Upper lobe of left lung (tissue), 6 donors: ENCODE measurements around the gene GALNT2. TPM values are rescaled to one million over a fixed set of nuclear protein-coding genes. Genes with fewer than 3 reads are reported as not detected.

Experiments
- ATAC-seq, 2 donors: fragments of 200-7000 bp; cut with Tn5 transposase; one replicate each; pipeline ENCODE4 v1.9.1; 2022; ENCODE audit warnings: mild to moderate bottlenecking in 2 of 2, moderate library complexity in 2 of 2; ENCODE audit not compliant: low FRiP score in 2 of 2
- DNase-seq, 2 donors: peaks; one replicate each; pipeline ENCODE4 v3.0.0-alpha.2; 2019 to 2020
- H3K27ac ChIP-seq, 4 donors: fragments of 200-600 bp; sonication (generic); one replicate each; pipeline ENCODE4 v1.5.1; 2016 to 2019
- H3K27me3 ChIP-seq, 4 donors: fragments of 200-600 bp; sonication (generic); one replicate each; pipeline ENCODE4 v1.5.1; 2017 to 2019
- H3K36me3 ChIP-seq, 4 donors: fragments of 200-600 bp; sonication (generic); one replicate each; pipeline ENCODE4 v1.5.1; 2016 to 2019
- H3K4me1 ChIP-seq, 4 donors: fragments of 200-600 bp; sonication (generic); one replicate each; pipeline ENCODE4 v1.5.1; 2018 to 2019
- H3K4me3 ChIP-seq, 4 donors: fragments of 200-600 bp; sonication (generic); one replicate each; pipeline ENCODE4 v1.5.1; 2017 to 2019; ENCODE audit warnings: mild to moderate bottlenecking in 2 of 4, moderate library complexity in 1 of 4
- H3K9me3 ChIP-seq, 4 donors: fragments of 200-600 bp; sonication (generic); one replicate each; pipeline ENCODE4 v1.5.1; 2018 to 2019
- EP300 ChIP-seq, 4 donors: sonication (generic); formaldehyde crosslinking; IDR thresholded peaks; one replicate each; pipeline ENCODE4 v1.5.1; 2017; ENCODE audit warnings: antibody characterized with exemption in 4 of 4, control low read depth in 2 of 4
- POLR2A ChIP-seq, 4 donors: fragments of 450-650 bp; IDR thresholded peaks; one replicate each; pipeline ENCODE4 v1.5.1; 2016 to 2017; ENCODE audit warnings: antibody characterized with exemption in 4 of 4, mild to moderate bottlenecking in 2 of 4
- POLR2AphosphoS5 ChIP-seq, 2 donors: sonication (generic); formaldehyde crosslinking; IDR thresholded peaks; one replicate each; pipeline ENCODE4 v1.5.1; 2017; ENCODE audit warnings: antibody characterized with exemption in 2 of 2
- WGBS, 2 donors: methylation state at CpG; one replicate each; pipeline ENCODE4 v1.1.5; 2017 to 2018; 5-methylcytosine and 5-hydroxymethylcytosine counted together
- total RNA-seq, 6 donors: library from RNA; depleted of rRNA in 4 of 6; stranded (reverse); fragments of >200 nt in 4 of 6; gene quantifications; one replicate each; pipeline versions ENCODE4 v1.1.0 to v1.2.1, GENCODE V29; 2016 to 2021
- TF ChIP-seq, protein P1 (sequence below), 6 experiments: fragments of 450-650 bp in 4 of 6; fragments of 200-600 bp in 2 of 6; sonication (generic) in 2 of 6; IDR thresholded peaks; one replicate each; pipeline ENCODE4 v1.5.1; 2016 to 2019; ENCODE audit warnings: antibody characterized with exemption in 6 of 6
- donor health status: DM: no; HTN: no; CAD: no; lungs with moderate emphysema.
- donor health status: DM: no; HTN: yes; CAD: no; lungs with severe emphysema.

The GALNT2 gene
- total RNA-seq, 6 donors from 2014 or later = 51.3 to 62.3 (median 56.2) TPM

DNA sequence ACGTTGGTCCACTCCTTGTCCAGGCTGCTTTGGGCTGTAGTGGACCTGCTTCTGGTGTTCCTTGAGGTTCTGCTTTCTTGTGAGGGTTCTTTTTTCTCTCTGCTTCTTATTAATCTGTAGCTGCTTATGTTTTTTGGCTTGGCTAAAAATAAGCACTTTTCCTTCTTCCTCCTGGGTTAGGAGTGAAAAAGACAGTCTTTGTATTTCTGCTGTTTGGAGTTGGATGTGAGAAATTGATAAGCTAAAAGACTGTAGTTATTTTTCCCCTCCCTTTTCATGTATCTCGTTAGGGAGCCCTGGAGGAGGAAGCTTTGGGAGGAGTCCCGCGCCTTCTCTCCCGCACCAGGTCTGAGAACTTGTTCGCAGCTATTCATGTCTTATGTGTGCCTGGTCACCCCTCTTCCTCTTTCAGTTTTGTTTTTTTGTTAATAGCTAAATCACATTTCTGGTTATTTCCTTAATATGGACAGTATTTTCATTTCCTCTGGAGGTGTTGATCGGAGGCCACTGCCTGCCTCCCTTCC is 79.0 kb downstream of the GALNT2 start:
- no peaks in the 10 kb centered on the region for H3K27me3 ChIP-seq
- TF ChIP-seq, protein P1, sequence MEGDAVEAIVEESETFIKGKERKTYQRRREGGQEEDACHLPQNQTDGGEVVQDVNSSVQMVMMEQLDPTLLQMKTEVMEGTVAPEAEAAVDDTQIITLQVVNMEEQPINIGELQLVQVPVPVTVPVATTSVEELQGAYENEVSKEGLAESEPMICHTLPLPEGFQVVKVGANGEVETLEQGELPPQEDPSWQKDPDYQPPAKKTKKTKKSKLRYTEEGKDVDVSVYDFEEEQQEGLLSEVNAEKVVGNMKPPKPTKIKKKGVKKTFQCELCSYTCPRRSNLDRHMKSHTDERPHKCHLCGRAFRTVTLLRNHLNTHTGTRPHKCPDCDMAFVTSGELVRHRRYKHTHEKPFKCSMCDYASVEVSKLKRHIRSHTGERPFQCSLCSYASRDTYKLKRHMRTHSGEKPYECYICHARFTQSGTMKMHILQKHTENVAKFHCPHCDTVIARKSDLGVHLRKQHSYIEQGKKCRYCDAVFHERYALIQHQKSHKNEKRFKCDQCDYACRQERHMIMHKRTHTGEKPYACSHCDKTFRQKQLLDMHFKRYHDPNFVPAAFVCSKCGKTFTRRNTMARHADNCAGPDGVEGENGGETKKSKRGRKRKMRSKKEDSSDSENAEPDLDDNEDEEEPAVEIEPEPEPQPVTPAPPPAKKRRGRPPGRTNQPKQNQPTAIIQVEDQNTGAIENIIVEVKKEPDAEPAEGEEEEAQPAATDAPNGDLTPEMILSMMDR (IDR thresholded peaks at IDR 0.05) = no peak
- peak in 1 of 4 donors; percentile 34 for TF ChIP-seq POLR2A (IDR thresholded peaks at IDR 0.05)
- TF ChIP-seq EP300 (IDR thresholded peaks at IDR 0.05) = no peak
- no peak for TF ChIP-seq POLR2AphosphoS5 (IDR thresholded peaks at IDR 0.05)
- 55 to 64% methylated on average over 7 of the region's 7 CpGs for WGBS, 2 donors
- no peaks in the 10 kb centered on the region for H3K36me3 ChIP-seq
- DNase-seq = peak in 1 of 2 donors; percentile 48
- H3K9me3 ChIP-seq = no peaks in the 10 kb centered on the region
- ATAC-seq = peak in 1 of 2 donors; percentile 47
- peak overlapping the region in 1 of 4 donors; percentile 6 for H3K4me3 ChIP-seq
- peak overlapping the region; percentile 20 to 53 (median 45) for H3K27ac ChIP-seq
- peaks cover 27 to 59% (median 32%) of the 10 kb centered on the region in 4 donors for H3K4me1 ChIP-seq

DNA sequence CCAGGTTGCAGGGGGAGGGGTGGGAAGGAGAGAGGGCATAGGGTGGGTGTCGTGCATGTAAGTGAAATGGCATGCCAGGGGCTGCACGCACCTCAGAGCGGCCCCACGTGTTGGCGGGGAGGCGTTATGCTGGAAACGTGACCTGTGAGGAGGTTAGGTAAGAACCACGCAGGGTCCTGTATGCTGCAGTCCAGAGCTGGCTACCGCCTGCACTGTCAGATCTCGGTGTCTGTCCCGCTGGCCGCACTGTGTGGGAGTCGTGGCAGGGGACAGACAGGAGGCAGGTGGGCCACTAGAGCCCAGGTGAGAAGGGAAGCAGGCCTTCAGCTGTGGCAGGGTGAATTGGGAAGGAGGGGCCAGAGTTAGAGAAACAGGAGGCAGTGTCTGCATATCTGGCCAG is 79.7 kb downstream of the GALNT2 start:
- WGBS, 2 donors = 93 to 96% methylated on average over 12 to 13 of the region's 13 CpGs
- Histone ChIP-seq H3K9me3 (no peaks in the 10 kb centered on the region), H3K27ac (peak overlapping the region in 3 of 4 donors; percentile 15 to 53 (median 50)), H3K4me3 (no peak overlapping the region), H3K4me1 (peaks cover 27 to 60% (median 34%) of the 10 kb centered on the region in 4 donors), H3K36me3 (no peaks in the 10 kb centered on the region), H3K27me3 (no peaks in the 10 kb centered on the region)
- DNase-seq (no peak), ATAC-seq (no peak)
- no peak for TF ChIP-seq POLR2A (IDR thresholded peaks at IDR 0.05)
- no peak for TF ChIP-seq EP300 (IDR thresholded peaks at IDR 0.05)
- no peak for TF ChIP-seq POLR2AphosphoS5 (IDR thresholded peaks at IDR 0.05)
- TF ChIP-seq, protein P1 (IDR thresholded peaks at IDR 0.05) = no peak

DNA sequence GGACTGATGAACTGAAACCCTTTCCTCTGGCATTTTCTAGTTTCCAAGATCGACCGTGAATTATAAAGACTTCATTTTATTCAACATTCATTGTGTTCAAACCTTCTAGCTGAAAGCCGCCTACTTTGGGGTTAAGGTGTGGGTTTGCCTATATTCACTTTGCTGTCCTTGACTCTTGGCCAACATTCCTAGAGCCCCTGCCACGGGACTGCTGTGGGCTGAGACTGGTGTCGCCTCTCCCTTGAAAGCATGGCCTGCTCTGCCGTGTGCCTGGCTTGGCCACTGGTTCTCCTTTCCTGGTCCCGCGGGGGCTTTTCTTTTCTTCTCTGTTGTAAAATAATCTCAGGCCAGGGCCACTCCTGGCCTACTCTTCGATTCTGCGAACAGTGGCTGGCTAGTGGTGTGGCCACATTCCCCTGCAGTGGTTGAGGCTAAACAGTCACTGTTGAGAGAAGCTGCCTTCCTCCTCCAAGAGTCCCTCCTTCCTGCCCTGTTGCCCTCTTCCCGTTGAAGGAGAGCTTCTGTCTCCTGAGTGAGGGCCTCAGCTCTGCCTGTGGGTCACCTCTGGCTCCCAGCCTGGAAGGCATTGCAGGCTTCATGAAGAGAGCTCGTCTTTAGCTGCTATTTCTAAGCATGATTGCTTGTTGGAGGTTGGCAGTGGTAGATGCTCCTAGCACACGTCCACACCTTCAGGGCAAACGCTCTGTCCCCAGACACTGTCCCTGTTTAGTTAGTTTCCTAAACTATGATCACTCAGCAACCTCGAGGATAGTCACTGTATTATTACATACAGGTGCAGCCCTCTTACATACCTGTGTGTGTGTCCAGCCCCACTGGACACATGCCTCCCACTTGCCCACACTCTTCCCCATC is 80.5 kb downstream of the GALNT2 start:
- Histone ChIP-seq H3K36me3 (no peaks in the 10 kb centered on the region), H3K4me1 (peaks cover 27 to 60% (median 34%) of the 10 kb centered on the region in 4 donors), H3K9me3 (no peaks in the 10 kb centered on the region), H3K27me3 (no peaks in the 10 kb centered on the region), H3K4me3 (no peak overlapping the region), H3K27ac (peak overlapping the region in 1 of 4 donors; percentile 15)
- no peak for TF ChIP-seq EP300 (IDR thresholded peaks at IDR 0.05)
- TF ChIP-seq, protein P1 (IDR thresholded peaks at IDR 0.05) = no peak
- no peak for TF ChIP-seq POLR2AphosphoS5 (IDR thresholded peaks at IDR 0.05)
- TF ChIP-seq POLR2A (IDR thresholded peaks at IDR 0.05) = no peak
- WGBS, 2 donors = 60 to 70% methylated on average over 15 of the region's 15 CpGs
- ATAC-seq = peak in 1 of 2 donors; percentile 56
- no peak for DNase-seq

DNA sequence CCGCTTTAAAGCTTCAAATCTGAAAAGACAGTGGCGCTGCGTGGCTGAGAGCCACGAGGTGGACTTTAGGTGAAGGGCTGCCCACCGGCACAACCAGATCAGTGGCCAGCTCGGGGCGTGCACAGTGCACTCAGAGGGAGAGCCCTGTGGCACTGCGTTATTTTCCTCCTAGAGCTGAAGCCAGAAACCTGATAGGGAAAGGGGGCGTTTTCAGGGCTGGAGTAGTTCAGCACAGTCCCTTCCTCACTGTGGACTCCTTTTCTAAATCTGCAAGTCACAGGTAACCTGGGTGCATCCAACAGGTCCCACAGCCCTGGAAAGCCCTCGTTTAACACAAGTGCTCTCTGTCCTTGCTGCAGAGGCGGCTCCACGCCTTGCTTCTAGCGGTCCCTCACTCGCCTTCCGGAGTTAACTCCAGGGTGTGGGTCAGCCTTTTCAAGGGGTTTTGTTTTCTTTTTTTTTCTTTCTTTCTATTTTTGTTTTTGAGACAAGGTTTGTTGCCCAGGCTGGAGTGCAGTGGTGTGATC is 81.2 kb downstream of the GALNT2 start:
- DNase-seq (peak in 1 of 2 donors; percentile 52), ATAC-seq (peak in 1 of 2 donors; percentile 15)
- H3K9me3 ChIP-seq = no peaks in the 10 kb centered on the region
- H3K4me1 ChIP-seq = peaks cover 28 to 63% (median 35%) of the 10 kb centered on the region in 4 donors
- TF ChIP-seq POLR2AphosphoS5 (IDR thresholded peaks at IDR 0.05) (no peak), EP300 (IDR thresholded peaks at IDR 0.05) (no peak), POLR2A (IDR thresholded peaks at IDR 0.05) (no peak)
- TF ChIP-seq, protein P1 (IDR thresholded peaks at IDR 0.05) = no peak
- H3K4me3 ChIP-seq = no peak overlapping the region
- no peak overlapping the region for H3K27ac ChIP-seq
- no peaks in the 10 kb centered on the region for H3K36me3 ChIP-seq
- no peaks in the 10 kb centered on the region for H3K27me3 ChIP-seq
- 69 to 81% methylated on average over 15 of the region's 15 CpGs for WGBS, 2 donors
